Renal cortex interstitium (tissue), 11 donors: Measurements from ENCODE around the gene AKNA. TPM values are rescaled to one million over a fixed set of nuclear protein-coding genes. Genes with fewer than 3 reads are reported as not detected.

Experiments
- DNase-seq, 11 donors: peaks; one replicate each; pipeline ENCODE4 v3.0.0-alpha.2; 2013; ENCODE audit warnings: low read depth in 9 of 11, low spot score in 4 of 11; ENCODE audit errors: extremely low read depth in 1 of 11
- polyA plus RNA-seq, 3 donors: library from polyadenylated mRNA; unstranded; fragments of 120-200 nt; gene quantifications; one replicate each; pipeline ENCODE4 v1.2.1, GENCODE V29; 2013; ENCODE audit not compliant: insufficient read length in 3 of 3

AKNA gene
- polyA plus RNA-seq, 3 donors: 10.7 to 14.2 (median 13.3) TPM

DNA sequence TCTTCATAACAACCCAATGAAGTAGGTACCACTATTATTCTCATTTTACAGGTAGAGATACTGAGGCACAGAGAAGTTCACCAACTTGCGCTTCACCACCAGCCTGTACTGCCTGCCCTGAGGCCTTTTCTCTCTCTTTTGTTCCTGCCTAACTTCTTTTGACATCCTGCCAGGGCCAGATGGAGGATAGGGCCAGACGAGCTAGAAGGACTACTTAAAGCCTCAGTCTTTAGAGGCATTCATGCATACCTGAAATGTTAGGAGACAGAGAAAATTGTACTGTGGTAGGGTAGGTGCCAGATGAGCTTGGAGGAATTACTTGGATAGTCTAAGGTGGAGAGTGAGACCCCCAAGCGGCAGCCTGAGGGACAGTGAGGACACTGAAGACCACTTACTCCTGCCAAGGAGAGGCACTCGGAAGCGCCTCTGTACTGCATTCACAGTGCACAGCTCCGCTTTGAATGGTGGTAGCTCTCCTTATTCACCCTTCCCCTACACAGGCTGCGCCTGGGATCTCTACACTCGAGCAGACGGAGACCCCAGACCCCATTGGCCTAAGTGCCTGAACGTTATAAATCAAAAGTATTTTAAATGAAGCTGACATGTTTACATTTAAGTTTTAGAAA is 71.1 kb downstream of the AKNA start:
- no peak for DNase-seq

DNA sequence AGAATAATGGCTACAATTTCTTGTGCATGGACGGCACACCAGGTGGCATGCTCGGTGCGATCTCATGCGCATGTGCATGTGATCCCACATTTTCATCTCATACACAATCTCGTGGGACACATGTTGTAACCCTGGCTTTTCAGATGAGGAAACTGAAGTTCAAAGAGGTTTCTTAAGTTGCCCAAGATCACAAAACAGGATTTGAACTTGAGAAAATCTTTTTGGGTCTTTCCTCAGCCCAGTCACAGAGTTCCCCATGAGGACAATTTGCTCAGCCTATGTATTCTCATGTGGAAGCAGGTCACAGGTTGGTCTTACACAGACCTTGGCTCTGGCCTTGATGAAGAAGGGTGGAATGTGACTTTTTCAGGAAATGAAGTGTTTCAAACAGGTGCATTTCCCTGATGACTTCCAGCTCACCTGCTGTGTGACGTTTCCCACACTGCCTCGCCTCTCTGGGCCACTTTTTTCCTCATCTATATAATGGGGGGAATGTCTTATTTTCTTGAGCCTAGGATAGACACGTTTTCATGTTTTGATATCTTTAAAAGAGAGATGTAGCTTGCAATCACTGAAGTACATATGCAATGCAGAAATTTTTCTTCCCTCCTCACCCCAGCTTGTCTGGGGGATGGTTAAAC is 71.9 kb downstream of the AKNA start:
- DNase-seq: no peak

DNA sequence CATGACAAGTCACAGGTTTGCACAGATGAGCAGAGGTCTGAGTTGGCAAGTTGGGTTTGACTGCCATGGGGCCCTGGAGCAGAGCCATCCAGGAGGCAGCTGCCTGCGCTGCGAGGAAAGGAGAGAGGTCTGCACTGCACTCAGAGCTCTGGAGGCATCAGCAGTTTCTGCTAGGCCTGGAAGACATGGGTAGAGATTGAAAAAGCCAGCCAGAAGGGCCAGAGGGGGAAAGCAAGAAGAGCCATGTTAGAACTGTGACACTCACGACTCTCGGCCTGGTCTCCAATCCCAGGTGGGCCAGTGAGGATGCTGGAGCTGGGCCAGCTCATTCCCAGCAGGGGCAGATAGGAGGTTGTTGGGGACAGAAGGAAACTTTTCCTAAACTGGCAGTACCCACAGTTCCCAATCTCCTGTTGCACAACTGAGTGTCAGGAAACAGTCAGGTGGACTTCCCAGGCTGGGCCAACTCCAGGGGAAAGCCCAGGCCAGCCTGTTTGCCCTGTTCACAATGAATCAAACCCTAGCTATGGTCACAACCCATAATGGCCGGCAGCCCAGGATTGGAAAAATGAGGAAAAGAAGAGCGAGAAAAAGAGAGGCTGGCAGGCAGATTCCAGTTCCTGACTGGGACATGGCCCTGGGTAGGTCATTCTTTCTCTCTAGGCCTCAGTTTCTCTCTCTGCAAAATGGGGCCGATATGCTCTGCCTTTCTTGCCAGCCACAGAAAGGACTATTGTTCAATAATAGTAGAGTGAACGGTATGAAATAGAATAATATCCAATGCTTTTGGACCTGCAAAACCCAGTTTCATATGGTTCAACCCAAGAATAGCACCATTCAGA is 72.7 kb downstream of the AKNA start:
- no peak for DNase-seq

DNA sequence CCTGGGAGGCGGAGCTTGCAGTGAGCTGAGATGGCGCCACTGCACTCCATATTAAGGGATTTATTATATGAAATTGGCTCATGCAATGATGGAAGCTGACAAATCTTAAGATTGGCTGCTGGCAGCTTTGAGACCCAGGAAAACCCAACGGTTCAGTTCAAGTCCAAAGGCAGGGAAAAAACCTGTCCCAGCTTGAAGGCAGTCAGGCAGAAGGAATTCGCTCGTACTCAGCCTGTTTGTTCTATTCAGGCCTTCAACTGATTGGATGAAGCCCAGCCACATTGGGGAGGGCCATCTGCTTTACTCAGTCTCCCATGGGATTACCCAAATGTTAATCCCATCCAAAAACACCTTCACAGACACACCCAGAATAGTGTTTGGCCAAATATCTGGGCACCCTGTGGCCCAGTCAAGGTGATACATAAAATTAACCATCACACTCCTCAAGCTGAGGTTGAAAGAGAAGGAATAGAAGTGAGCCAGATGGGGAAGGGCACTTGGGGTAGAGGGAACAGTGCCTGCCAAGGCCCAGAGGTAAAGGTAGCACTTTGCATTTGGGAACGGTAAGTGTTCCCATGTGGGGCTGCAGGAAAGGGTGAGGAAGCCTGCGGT is 73.4 kb downstream of the AKNA start:
- DNase-seq: no peak

DNA sequence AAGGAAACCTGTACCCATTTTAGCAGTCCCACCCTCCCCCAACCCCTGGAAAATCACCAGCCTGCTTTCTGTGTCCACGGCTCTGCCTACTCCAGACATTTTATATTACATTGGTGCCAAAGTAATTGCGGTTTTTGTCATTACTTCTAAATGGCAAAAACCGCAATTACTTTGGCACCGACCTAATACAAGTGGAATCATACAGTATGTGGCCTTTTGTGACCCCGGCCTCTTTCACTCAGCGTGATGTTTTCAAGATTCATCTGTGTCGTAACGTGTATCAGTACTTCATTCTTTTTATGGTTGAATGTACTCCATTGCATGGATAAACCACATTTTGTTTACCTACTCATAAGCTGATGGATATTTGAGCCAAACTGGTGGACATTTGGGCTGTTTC is 74.6 kb downstream of the AKNA start:
- no peak for DNase-seq

DNA sequence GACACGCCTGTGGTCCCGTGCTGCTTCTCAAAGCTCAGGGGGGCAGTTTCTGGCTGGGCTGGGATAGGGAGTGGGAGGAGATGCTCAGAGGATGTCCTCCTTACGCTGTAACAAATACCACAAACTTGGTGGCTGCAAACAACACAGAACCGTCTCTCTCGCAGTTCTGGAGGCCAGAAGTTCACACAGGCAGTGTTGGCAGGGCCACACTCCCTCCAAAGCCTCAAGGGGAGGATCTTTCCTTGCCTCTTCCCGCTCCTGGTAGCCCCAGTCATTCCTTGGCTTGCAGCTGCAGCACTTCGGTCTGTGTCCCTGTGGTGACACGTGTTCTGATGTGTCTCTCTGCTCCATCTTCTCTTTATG is 75.3 kb downstream of the AKNA start:
- no peak for DNase-seq

DNA sequence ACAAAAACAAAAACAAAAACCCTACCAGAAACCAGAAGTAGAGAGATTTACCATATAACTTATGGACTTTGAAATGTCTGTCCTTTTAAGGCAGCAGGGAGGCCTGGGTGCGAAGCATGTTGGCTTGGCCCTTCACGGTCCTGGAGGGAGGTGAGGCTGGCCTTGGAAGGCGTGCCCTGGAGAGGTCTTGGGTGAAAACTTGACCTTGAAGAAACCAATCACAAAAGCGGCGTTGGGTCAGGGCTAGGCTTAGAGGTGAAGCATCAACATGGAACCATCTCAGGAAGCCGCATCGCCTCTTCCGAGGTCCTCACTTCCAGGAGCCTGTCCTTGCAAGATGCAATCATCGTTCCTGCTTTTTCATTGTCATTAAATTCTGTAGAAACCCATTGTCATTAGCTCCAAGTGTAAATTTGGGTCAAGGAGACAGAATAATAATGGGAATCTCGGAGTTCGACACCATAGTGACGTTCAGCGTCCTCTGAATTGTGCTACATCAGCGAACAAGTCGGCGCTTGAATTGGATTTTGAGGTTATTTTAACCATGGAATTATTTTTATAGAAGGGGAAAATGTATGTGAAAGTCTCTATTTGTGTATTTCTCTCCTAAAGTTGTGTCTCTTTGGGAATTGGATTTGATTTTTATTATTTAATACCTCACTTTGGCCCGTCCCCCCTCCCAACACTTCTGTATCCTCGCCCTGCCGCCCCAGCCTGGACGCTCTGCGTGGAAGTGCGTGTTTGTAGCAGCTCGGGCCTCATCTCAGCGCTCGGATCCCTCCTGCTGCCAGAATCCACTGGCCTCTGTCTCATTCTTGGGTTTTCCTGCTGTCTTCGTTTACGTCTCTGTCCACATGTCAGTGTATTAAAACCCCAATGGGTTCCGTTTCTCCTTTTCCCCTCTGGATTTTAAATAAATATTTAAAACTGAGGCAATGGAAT is 75.9 kb downstream of the AKNA start:
- DNase-seq: no peak

DNA sequence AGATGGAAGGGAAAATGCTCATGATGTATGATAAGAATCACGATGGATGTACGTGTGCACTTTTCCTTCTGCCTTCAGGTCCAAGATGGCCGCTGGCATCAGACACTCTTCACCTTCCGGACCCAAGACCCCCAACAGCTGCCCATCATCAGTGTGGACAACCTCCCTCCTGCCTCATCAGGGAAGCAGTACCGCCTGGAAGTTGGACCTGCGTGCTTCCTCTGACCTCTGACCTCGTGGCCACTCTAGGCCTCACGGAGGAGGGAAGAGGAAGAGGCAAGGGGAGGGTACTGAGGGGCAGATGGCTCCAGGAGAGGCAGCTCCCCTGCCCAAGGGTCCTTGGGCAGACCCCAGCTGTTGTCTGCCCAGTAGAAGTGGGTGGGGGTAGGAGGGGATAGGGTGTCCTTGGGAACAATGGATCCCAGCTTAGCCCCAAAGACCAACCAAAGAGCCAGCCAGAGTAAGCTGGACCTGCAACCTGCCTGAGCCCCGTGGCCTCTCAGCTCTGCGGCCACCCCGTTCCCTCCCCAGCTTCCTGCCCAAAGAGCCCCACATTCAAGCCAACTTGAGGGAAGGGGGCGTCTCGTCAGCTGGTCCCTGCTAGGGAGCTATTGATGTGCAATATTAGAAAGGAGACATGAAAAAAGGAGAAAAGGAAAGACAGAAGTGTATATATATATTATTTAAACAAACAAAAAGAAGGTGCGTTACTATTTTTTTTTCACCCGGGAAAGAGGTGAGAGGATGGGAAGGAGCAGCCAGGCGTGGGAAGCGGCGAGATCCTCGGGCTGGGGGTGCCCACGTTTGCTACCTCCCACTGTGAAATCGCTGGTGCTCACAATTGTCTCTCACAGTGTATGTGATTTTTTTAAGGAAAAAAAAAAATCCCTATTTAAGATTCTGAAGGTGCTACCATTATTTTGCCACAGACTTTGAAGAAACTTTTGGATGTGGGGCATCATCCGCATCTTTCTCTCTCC is 77.0 kb downstream of the AKNA start:
- DNase-seq: no peak

DNA sequence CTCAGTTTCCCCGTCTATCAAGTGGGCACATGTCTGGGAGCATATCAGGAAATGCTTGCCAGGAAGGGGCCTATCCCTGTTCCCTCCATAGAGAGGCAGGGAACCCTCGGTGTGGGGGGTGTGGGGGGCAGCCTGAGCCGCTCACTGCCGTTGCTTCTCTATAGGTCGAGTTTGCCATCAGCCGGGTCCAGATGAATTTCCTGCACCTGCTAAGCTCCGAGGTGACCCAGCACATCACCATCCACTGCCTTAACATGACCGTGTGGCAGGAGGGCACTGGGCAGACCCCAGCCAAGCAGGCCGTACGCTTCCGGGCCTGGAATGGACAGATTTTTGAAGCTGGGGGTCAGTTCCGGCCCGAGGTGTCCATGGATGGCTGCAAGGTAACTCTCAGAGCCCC is 78.7 kb downstream of the AKNA start:
- no peak for DNase-seq

DNA sequence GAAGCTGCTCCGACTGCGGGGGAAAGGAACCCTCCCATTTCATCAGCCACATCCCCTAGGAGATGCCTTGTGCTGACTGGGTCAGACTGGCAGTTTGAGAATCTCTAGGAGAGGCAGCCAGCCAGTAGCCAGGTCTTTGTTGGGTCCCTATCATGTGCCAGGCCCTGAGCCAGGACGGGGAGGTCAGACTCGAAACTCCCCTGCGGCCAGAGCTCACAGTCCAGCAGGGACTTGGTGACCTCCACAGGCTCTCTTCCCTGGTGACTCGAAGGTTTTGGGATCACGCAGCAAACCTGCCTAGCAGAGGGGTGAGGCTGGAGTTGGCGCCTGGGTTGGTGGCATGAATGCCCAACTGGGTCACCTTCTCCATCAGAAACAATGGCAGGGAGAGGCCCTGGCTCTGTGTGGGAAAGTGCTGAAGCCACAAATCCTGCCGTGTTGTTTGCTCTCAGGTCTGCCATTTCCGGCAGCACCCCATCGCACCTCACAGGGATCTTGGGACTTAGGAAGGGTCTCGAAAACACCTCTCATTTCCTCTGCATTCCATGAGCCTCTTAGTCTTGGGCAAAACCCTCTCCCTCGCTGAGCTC is 79.3 kb downstream of the AKNA start:
- DNase-seq: no peak

DNA sequence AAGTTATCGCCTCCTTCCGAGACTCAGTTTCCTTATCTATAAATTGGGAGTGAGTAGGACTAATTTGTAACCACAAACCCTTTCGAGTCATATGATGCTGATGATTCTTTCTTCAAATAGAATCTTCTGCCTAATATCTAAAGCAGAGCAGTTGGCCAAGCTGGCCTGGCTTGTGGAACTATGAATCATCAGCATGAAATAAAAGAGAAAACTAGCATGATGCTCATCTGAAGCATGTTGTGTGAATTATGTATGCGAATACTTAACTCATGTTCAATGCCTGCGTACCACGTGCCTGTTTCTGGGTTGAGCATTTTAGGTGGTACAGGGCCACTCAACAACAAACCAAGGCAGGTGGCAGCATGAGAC is 79.9 kb downstream of the AKNA start:
- no peak for DNase-seq

DNA sequence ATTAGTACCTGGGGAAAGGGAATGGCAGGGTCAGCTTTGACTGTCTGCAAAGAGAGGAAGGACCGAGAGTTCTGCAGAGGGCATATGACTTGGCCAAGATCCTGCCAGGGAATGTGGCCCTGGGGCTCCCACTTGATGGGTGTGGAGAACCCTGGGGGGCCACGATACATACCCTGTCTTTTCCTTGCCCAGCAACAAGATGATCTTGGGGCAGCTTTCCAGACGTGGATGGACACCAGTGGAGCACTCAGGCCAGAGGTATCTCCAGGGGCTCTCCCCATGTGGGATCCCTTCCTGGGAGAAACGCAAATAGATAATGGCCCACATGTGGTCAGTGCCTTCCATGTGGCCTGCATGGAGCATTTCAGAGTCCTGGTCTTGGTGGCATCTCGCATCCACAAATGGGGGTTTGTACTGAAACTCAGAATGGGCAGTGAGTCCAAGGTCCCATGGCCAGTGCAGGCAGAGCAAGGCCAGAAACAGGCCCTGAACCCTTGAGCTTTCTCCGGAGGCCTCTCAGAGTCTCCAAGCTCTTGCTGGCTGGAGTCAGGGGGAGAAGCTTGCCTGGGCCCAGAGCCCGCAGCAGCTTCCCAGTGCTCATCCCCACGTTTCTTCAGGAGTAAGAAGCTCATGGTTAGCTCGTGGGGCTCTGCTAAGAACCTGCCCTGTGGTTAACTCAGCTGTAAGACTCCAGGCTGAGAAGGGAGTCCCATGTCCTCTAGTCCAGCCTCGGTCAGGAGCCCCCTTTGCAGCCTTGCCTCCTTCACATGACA is 83.2 kb downstream of the AKNA start:
- no peak for DNase-seq

DNA sequence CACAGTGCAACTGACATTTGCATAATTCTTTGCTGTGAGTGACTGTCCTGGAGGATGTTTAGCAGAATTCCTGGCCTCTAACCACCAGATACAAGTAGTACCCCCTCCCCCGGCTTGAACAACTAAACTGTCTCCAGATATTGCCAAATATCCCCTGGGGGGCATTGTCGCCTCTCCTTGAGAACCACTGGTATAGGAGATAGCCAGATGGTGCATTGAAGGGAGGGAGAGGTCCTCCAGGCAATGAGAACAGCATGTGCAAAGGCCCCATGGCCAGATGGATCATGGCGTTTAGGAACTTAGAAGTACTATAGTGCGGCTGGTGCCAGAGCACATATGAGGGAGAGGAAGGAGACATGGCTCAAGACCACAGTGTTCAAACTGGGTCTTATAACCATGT is 83.8 kb downstream of the AKNA start:
- no peak for DNase-seq

DNA sequence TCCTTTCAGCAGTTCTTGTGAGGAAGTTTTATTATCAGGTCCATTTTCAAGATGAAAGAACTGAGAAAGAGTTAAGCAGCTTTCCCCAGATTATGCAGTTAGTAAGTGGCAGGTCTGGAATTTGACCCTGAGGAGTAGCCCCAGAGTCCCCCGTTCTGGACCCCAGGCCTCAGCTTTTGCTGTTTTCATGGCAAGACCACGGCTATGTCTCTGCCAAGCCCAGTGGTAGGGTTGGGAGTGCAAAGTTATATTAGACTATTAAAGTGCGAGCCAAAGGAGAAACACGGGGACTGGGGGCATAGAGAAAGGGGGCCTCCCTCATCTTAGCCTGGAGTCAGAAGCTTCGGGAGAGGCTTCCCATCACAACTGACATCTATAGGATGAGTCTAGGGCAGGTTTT is 84.2 kb downstream of the AKNA start:
- no peak for DNase-seq

DNA sequence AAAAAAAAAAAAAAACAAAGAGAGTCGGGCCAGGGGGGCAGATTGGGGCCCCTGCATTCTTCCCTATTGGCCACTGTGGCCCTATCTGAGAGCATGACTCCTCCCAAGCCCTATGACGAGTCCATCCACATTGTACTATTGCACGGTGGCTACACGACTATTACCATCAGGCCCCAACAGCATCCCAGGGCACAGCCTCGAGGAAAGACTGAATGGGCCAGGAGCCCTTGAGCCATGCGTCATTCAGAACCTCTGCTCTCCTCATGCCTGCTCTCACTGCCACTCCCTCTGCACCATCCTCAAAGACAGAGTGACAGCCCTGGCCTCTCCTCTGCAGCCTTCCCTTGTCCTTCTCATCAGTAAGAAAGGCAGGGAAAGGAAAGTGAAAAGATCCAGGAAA is 85.1 kb downstream of the AKNA start:
- DNase-seq: no peak

DNA sequence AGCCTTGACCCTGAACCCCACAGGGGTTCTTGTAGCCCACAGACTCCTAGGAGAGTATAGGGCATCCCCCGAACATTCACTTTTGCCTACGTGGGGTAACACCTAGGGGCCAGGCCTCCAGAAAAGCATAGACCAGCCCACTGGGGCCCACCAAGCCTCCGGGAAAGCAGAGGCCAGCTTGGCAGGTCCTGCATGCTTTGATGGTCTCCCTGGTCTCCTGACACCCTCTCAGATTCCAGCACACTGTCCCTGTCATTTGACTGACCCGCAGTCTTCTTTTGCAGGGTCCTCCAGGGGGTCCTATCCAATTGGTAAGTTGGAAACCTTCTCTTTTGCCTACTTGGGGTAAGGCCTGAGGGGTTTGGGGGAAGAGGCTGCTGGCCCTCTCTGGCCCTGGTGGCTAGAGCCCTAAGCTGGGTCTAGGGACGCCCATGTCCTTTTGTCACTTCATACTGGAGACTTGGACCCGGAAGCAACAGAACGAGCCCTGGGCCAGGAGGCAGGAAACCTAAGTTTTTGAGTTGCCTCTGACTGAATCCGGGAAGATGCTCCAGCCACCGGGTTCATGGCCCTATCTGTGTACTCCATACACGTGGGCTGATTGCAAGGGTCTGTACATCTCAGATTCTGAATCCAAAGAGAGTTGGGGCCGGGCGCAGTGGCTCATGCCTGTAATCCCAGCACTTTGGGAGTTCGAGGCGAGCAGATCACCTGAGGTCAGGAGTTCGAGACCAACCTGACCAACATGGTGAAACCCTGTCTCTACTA is 85.8 kb downstream of the AKNA start:
- no peak for DNase-seq
